Right lobe of liver (tissue), 4 donors: ENCODE measurements around the gene GIGYF2.

ENCODE experiments used
- CTCF ChIP-seq, 4 donors: fragments of 200-600 bp in 3 of 4; fragments of 450-650 bp in 1 of 4; IDR thresholded peaks; one replicate each; pipeline versions ENCODE4 v1.5.1 to v1.8.0; 2016 to 2022; ENCODE audit warnings: antibody characterized with exemption in 4 of 4, mild to moderate bottlenecking in 2 of 4
- POLR2A ChIP-seq: fragments of 450-650 bp; IDR thresholded peaks from one replicate; pipeline ENCODE4 v1.6.1; 2017; ENCODE audit warnings: antibody characterized with exemption, mild to moderate bottlenecking
- donor health status: DM: no; HTN: no; CAD: no.
- donor health status: DM: no; HTN: no; CAD: no.
- donor health status: DM: no; HTN: yes; CAD: no.

GRCh38 chr2:232836934-232837333, 139.8 kb downstream of the GIGYF2 start:
- TF ChIP-seq POLR2A (no peak), CTCF (IDR thresholded peaks at IDR 0.05) (no peak)
